ENCODE results near the gene KLF7. TPM values are rescaled to one million over a fixed set of nuclear protein-coding genes. Genes with fewer than 3 reads are reported as not detected.

KLF7 gene
- total RNA-seq, 1 experiment from 2014 or later = 15.4 TPM

GRCh38 chr2:207090389-207090788 is 75.4 kb downstream of the KLF7 start:
- ChIA-PET POLR2A (no interaction called here), CTCF (no interaction called here), RAD21 (ENCODE audit: low non-redundant PET in 1 of 2, low total read pairs in 2 of 2, uncharacterized antibody in 2 of 2, unreplicated experiment in 2 of 2) (no interaction called here)
- no peak for ATAC-seq
- H3K27me3 ChIP-seq (ENCODE audit: insufficient read depth, low read length) = no peaks in the 10 kb centered on the region
- no peaks in the 10 kb centered on the region for H3K9me2 ChIP-seq (ENCODE audit: insufficient read depth)
- no peaks in the 10 kb centered on the region for H3K4me1 ChIP-seq (ENCODE audit: control insufficient read depth in 1 of 2, insufficient read depth in 2 of 2, low read length in 2 of 2)
- no peak overlapping the region for H3K27ac ChIP-seq (ENCODE audit: low read depth, low read length)
- intact Hi-C loops (cut with micrococcal nuclease) = no loop called here
- DNase-seq (ENCODE audit: low read depth, low spot score) = no peak
- TF ChIP-seq ATF3 (IDR thresholded peaks at IDR 0.05) (no peak), SRF (IDR thresholded peaks at IDR 0.05; ENCODE audit: low read depth) (no peak), CEBPB (IDR thresholded peaks at IDR 0.05; ENCODE audit: low read depth) (no peak), EGR1 (IDR thresholded peaks at IDR 0.05; ENCODE audit: low read depth) (no peak), ELF1 (IDR thresholded peaks at IDR 0.05; ENCODE audit: borderline replicate concordance, low read depth) (no peak), EZH2 (IDR thresholded peaks at IDR 0.05) (no peak), CBX3 (IDR thresholded peaks at IDR 0.05; ENCODE audit: low read depth) (no peak)
- H4K20me1 ChIP-seq (ENCODE audit: insufficient read depth) = no peaks in the 10 kb centered on the region
- H3K4me3 ChIP-seq (replicated peaks in 1 of 2; ENCODE audit: low read depth in 1 of 2, low read length in 2 of 2) = no peak overlapping the region
- no peak overlapping the region for H2AFZ ChIP-seq (ENCODE audit: low read depth, low read length, poor library complexity, severe bottlenecking)
- no peaks in the 10 kb centered on the region for H3K79me2 ChIP-seq (ENCODE audit: insufficient read depth, low read length)
- H3K36me3 ChIP-seq (ENCODE audit: control insufficient read depth in 1 of 2, insufficient read depth in 2 of 2, low read length in 2 of 2) = no peaks in the 10 kb centered on the region
- no TSS peak for BruUV-seq (replicated peaks)
- no peaks in the 10 kb centered on the region for H3K9me3 ChIP-seq (ENCODE audit: control insufficient read depth in 1 of 2, insufficient read depth in 1 of 2, low read depth in 1 of 2, low read length in 2 of 2)
- no peak overlapping the region for H3K9ac ChIP-seq (ENCODE audit: low read length)
- no peak overlapping the region for H3K4me2 ChIP-seq (ENCODE audit: low read length)

DNA sequence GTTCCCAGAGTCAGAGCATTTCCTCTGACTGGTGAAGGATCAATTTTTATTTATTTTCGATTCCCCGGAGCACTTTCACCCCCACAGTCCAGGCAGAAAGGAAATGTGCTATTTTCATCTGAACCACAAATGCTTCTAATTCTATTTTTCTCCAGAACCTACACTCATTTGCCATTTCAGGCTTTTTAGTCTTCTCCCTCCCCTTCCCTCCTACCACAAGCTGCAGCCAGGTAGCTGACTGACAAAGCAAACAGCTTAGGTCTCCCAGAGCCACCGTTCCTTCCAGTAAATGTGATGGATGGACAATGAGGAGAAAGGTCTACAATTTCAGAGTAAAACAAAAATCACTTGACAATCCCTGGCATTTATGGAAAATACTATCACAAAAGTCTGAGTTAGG is 76.9 kb downstream of the KLF7 start:
- RAD21 ChIA-PET (ENCODE audit: low non-redundant PET in 1 of 2, low total read pairs in 2 of 2, uncharacterized antibody in 2 of 2, unreplicated experiment in 2 of 2) = no interaction called here
- Histone ChIP-seq H3K4me3 (replicated peaks in 1 of 2; ENCODE audit: low read depth in 1 of 2, low read length in 2 of 2) (no peak overlapping the region), H3K9me2 (ENCODE audit: insufficient read depth) (no peaks in the 10 kb centered on the region), H3K9me3 (ENCODE audit: control insufficient read depth in 1 of 2, insufficient read depth in 1 of 2, low read depth in 1 of 2, low read length in 2 of 2) (no peaks in the 10 kb centered on the region), H3K4me1 (ENCODE audit: control insufficient read depth in 1 of 2, insufficient read depth in 2 of 2, low read length in 2 of 2) (no peaks in the 10 kb centered on the region), H4K20me1 (ENCODE audit: insufficient read depth) (no peaks in the 10 kb centered on the region), H3K36me3 (ENCODE audit: control insufficient read depth in 1 of 2, insufficient read depth in 2 of 2, low read length in 2 of 2) (no peaks in the 10 kb centered on the region), H3K9ac (ENCODE audit: low read length) (no peak overlapping the region), H3K27ac (ENCODE audit: low read depth, low read length) (no peak overlapping the region), H2AFZ (ENCODE audit: low read depth, low read length, poor library complexity, severe bottlenecking) (no peak overlapping the region), H3K4me2 (ENCODE audit: low read length) (no peak overlapping the region), H3K79me2 (ENCODE audit: insufficient read depth, low read length) (no peaks in the 10 kb centered on the region), H3K27me3 (ENCODE audit: insufficient read depth, low read length) (no peaks in the 10 kb centered on the region)
- CTCF ChIA-PET = no interaction called here
- intact Hi-C loops (cut with micrococcal nuclease) = no loop called here
- DNase-seq (ENCODE audit: low read depth, low spot score) (no peak), ATAC-seq (no peak)
- BruUV-seq (replicated peaks) = no TSS peak
- POLR2A ChIA-PET = no interaction called here
- TF ChIP-seq ZBTB33 (IDR thresholded peaks at IDR 0.05; ENCODE audit: extremely low read depth, insufficient replicate concordance, low read length) (no peak), CEBPB (IDR thresholded peaks at IDR 0.05; ENCODE audit: low read depth) (no peak), ZNF274 (IDR thresholded peaks at IDR 0.05; ENCODE audit: low read depth, low read length) (no peak), MAX (IDR thresholded peaks at IDR 0.05) (no peak), SP1 (IDR thresholded peaks at IDR 0.05; ENCODE audit: low read depth) (no peak), ELF1 (IDR thresholded peaks at IDR 0.05; ENCODE audit: borderline replicate concordance, low read depth) (no peak), EGR1 (IDR thresholded peaks at IDR 0.05; ENCODE audit: low read depth) (no peak), SIN3A (IDR thresholded peaks at IDR 0.05; ENCODE audit: low read depth) (no peak), POLR2AphosphoS5 (IDR thresholded peaks at IDR 0.05; ENCODE audit: low read depth, low read length) (no peak), RAD21 (IDR thresholded peaks at IDR 0.05; ENCODE audit: low read depth) (no peak), SRF (IDR thresholded peaks at IDR 0.05; ENCODE audit: low read depth) (no peak), CBX3 (IDR thresholded peaks at IDR 0.05; ENCODE audit: low read depth) (no peak), EZH2phosphoT487 (IDR thresholded peaks at IDR 0.05; ENCODE audit: borderline replicate concordance) (no peak), POLR2A (IDR thresholded peaks at IDR 0.05; ENCODE audit: borderline replicate concordance, extremely low read depth, insufficient read depth, insufficient read length) (no peak)
- TF ChIP-seq, protein P1, sequence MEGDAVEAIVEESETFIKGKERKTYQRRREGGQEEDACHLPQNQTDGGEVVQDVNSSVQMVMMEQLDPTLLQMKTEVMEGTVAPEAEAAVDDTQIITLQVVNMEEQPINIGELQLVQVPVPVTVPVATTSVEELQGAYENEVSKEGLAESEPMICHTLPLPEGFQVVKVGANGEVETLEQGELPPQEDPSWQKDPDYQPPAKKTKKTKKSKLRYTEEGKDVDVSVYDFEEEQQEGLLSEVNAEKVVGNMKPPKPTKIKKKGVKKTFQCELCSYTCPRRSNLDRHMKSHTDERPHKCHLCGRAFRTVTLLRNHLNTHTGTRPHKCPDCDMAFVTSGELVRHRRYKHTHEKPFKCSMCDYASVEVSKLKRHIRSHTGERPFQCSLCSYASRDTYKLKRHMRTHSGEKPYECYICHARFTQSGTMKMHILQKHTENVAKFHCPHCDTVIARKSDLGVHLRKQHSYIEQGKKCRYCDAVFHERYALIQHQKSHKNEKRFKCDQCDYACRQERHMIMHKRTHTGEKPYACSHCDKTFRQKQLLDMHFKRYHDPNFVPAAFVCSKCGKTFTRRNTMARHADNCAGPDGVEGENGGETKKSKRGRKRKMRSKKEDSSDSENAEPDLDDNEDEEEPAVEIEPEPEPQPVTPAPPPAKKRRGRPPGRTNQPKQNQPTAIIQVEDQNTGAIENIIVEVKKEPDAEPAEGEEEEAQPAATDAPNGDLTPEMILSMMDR (IDR thresholded peaks at IDR 0.05 in 2 of 3, conservative IDR thresholded peaks at IDR 0.05 in 1 of 3; ENCODE audit: borderline replicate concordance in 1 of 3, insufficient read depth in 1 of 3, low read depth in 2 of 3, low read length in 2 of 3) = no peak
